IMR-90 (cell line): ENCODE results near the gene ANXA1. TPM values are rescaled to one million over a fixed set of nuclear protein-coding genes. Genes with fewer than 3 reads are reported as not detected.
A peak's percentile ranks its signal among the peaks of the same experiment; 100 is the strongest.
"Not testable (repeated sequence)": the region's sequence is repeated elsewhere in the genome, so short reads cannot be mapped to it uniquely, and the experiment has no call there.

Source experiments
- ATAC-seq: fragments of 200-7000 bp; cut with Tn5 transposase; 2 replicates; pipeline ENCODE4 v1.9.1; 2020; ENCODE audit warnings: low read depth, mild to moderate bottlenecking, moderate library complexity
- BruUV-seq: library from RNA; stranded (reverse); fragments of 400-500 nt; replicated peaks from 2 replicates; lab custom pipeline; 2021; lab: Mats Ljungman, UMichigan
- CTCF ChIA-PET: fragments of 300-600 bp; formaldehyde crosslinking; extraction: SDS; loops from one replicate; lab custom pipeline; 2021; ENCODE audit warnings: antibody characterized with exemption; lab: Yijun Ruan, JAX
- POLR2A ChIA-PET: fragments of 300-600 bp; sonication (Branson Sonifier 250); formaldehyde crosslinking; loops from one replicate; lab custom pipeline; 2022; ENCODE audit warnings: antibody characterized with exemption; ENCODE audit not compliant: unreplicated experiment; lab: Charles Lee
- DNase-seq: peaks from one replicate; pipeline ENCODE4 v3.0.0; 2013
- H2AFZ ChIP-seq: replicated peaks from 2 replicates; pipeline ENCODE3; 2013; ENCODE audit warnings: low read length, mild to moderate bottlenecking; ENCODE audit not compliant: poor library complexity
- H2AK5ac ChIP-seq: 2 replicates; pipeline ENCODE4 v1.6.1; 2013; ENCODE audit warnings: low read depth, low read length, inconsistent platforms
- H2AK9ac ChIP-seq: replicated peaks from 2 replicates; pipeline ENCODE3; 2013; ENCODE audit warnings: mild to moderate bottlenecking, low read depth, low read length, moderate library complexity; ENCODE audit not compliant: poor library complexity
- H2BK120ac ChIP-seq: 2 replicates; pipeline ENCODE4 v1.6.1; 2013; ENCODE audit warnings: low read depth, low read length, inconsistent platforms
- H2BK15ac ChIP-seq: 3 replicates; pipeline ENCODE4 v1.6.1; 2013; ENCODE audit warnings: low read depth, low read length, inconsistent platforms
- H2BK20ac ChIP-seq: 2 replicates; pipeline ENCODE4 v1.6.1; 2013; ENCODE audit warnings: low read depth, mild to moderate bottlenecking, inconsistent platforms, low read length, moderate library complexity
- H2BK5ac ChIP-seq: 2 replicates; pipeline ENCODE4 v1.6.1; 2013; ENCODE audit warnings: mild to moderate bottlenecking, low read depth, low read length, inconsistent platforms; ENCODE audit not compliant: poor library complexity, severe bottlenecking
- H3K14ac ChIP-seq: replicated peaks from 2 replicates; pipeline ENCODE4 v1.6.1; 2013; ENCODE audit warnings: low read depth, low read length, inconsistent platforms
- H3K18ac ChIP-seq: 2 replicates; pipeline ENCODE4 v1.6.1; 2013; ENCODE audit warnings: low read depth, low read length, control low read depth
- H3K23ac ChIP-seq: 2 replicates; pipeline ENCODE4 v1.6.1; 2013; ENCODE audit warnings: low read depth, low read length, inconsistent platforms
- H3K27ac ChIP-seq: 2 replicates; pipeline ENCODE4 v1.5.1; 2013; ENCODE audit warnings: mild to moderate bottlenecking, control low read depth, low read length; ENCODE audit not compliant: insufficient read depth
- H3K27me3 ChIP-seq: 2 replicates; pipeline ENCODE4 v1.6.1; 2013; ENCODE audit warnings: low read length; ENCODE audit not compliant: control insufficient read depth, insufficient read depth
- H3K36me3 ChIP-seq: 2 replicates; pipeline ENCODE4 v1.6.1; 2013; ENCODE audit warnings: low read length, mixed read lengths; ENCODE audit not compliant: control insufficient read depth, insufficient read depth
- H3K4ac ChIP-seq: 2 replicates; pipeline ENCODE4 v1.6.1; 2013; ENCODE audit warnings: low read depth, low read length, inconsistent platforms
- H3K4me1 ChIP-seq: 2 replicates; pipeline ENCODE4 v1.6.1; 2013; ENCODE audit warnings: low read length, mixed read lengths; ENCODE audit not compliant: control insufficient read depth, insufficient read depth
- H3K4me2 ChIP-seq: 2 replicates; pipeline ENCODE4 v1.6.1; 2013; ENCODE audit warnings: low read depth, mild to moderate bottlenecking, control low read depth, low read length, moderate library complexity
- H3K4me3 ChIP-seq: 2 replicates; pipeline ENCODE4 v1.5.1; 2013; ENCODE audit warnings: low read depth, mild to moderate bottlenecking, control low read depth, low read length, moderate library complexity; ENCODE audit not compliant: insufficient read depth
- H3K56ac ChIP-seq: 2 replicates; pipeline ENCODE4 v1.6.1; 2013; ENCODE audit warnings: low read length, inconsistent platforms; ENCODE audit not compliant: insufficient read depth; ENCODE audit errors: extremely low read depth
- H3K79me1 ChIP-seq, 2 experiments: 2 replicates each; pipeline ENCODE4 v1.6.1; 2013; ENCODE audit warnings: low read length in 2 of 2, inconsistent platforms in 1 of 2, low read depth in 1 of 2
- H3K9ac ChIP-seq: 2 replicates; pipeline ENCODE4 v1.6.1; 2013; ENCODE audit warnings: low read depth, low read length, control low read depth
- H3K9me1 ChIP-seq: 2 replicates; pipeline ENCODE4 v1.6.1; 2013; ENCODE audit warnings: low read length, inconsistent platforms; ENCODE audit not compliant: insufficient read depth
- H3K9me3 ChIP-seq: 2 replicates; pipeline ENCODE4 v1.6.1; 2013; ENCODE audit warnings: low read length; ENCODE audit not compliant: control insufficient read depth, insufficient read depth
- H4K20me1 ChIP-seq: 2 replicates; pipeline ENCODE4 v1.6.1; 2013; ENCODE audit warnings: low read length, inconsistent platforms; ENCODE audit not compliant: insufficient read depth
- H4K5ac ChIP-seq: 2 replicates; pipeline ENCODE4 v1.6.1; 2013; ENCODE audit warnings: mild to moderate bottlenecking, low read depth, low read length, control low read depth
- H4K8ac ChIP-seq, 2 experiments: 2 replicates each; pipeline ENCODE4 v1.6.1; 2013; ENCODE audit warnings: low read depth in 2 of 2, low read length in 2 of 2, control low read depth in 1 of 2, inconsistent platforms in 1 of 2
- H4K91ac ChIP-seq: 2 replicates; pipeline ENCODE4 v1.6.1; 2013; ENCODE audit warnings: low read depth, low read length, inconsistent platforms; ENCODE audit not compliant: insufficient read depth
- CEBPB ChIP-seq: IDR thresholded peaks from 2 replicates; pipeline ENCODE4 v1.6.1; 2012; ENCODE audit warnings: low read depth, low read length, improper control_type of control experiment
- POLR2A ChIP-seq: IDR thresholded peaks from 2 replicates; pipeline ENCODE4 v1.6.1; 2012; ENCODE audit warnings: mild to moderate bottlenecking, low read depth, low read length
- SMC3 ChIP-seq: fragments of 150-350 bp; IDR thresholded peaks from 2 replicates; pipeline ENCODE4 v1.6.1; 2016; ENCODE audit warnings: low read depth, mild to moderate bottlenecking, antibody characterized with exemption, low read length, moderate library complexity
- WGBS, 2 experiments: methylation state at CpG; one replicate each; pipeline versions ENCODE4 v1.1.5 to v1.1.7; 2013; ENCODE audit warnings: missing lambda C conversion rate in 2 of 2; ENCODE audit not compliant: insufficient read length in 1 of 2; ENCODE audit errors: extremely low coverage in 2 of 2; 5-methylcytosine and 5-hydroxymethylcytosine counted together
- dilution Hi-C: fragments of 300-500 bp; cut with HindIII; formaldehyde crosslinking; loops from one replicate; pipeline ENCODE4 v1.14.3; 2018; ENCODE audit warnings: low sequenced_read_pairs; ENCODE audit not compliant: unreplicated experiment
- in situ Hi-C: fragments of 300-500 bp; cut with MboI; formaldehyde crosslinking; loops from 3 replicates; pipeline ENCODE4 v1.14.3; 2019; ENCODE audit warnings: low sequenced_read_pairs, inconsistent platforms, mixed read lengths
- intact Hi-C: fragments of 100-400 bp; cut with micrococcal nuclease; formaldehyde crosslinking; loops from 2 replicates; pipeline ENCODE4 v1.10.0; 2022
- polyA plus RNA-seq, 3 experiments: library from polyadenylated mRNA; depleted of rRNA; stranded (reverse); fragments of >200 nt; gene quantifications; 2 replicates each; pipeline ENCODE4 v1.2.3, GENCODE V29; 2012; ENCODE audit warnings: low replicate concordance in 1 of 3
- total RNA-seq: library from RNA; depleted of rRNA; stranded (reverse); fragments of >200 nt; gene quantifications from 2 replicates; pipeline ENCODE4 v1.2.3, GENCODE V29; 2012

ANXA1 gene
- total and polyA plus RNA-seq, 2 of the 4 experiments (the other 2 are of a cell fraction), result 520 to 583 TPM

GRCh38 chr9:73183917-73184861 is 32.5 kb downstream of the ANXA1 start (continued):
- peak; percentile 58 for TF ChIP-seq SMC3
- TF ChIP-seq POLR2A, result no peak
- TF ChIP-seq CEBPB, result no peak

GRCh38 chr9:73191109-73191508 is 39.4 kb downstream of the ANXA1 start:
- H3K36me3 ChIP-seq, H2AFZ ChIP-seq, POLR2A ChIA-PET, H3K4me3 ChIP-seq, H2BK5ac ChIP-seq, H2AK5ac ChIP-seq, H2AK9ac ChIP-seq, H3K27me3 ChIP-seq, H2BK120ac ChIP-seq, ATAC-seq, dilution Hi-C loops, H3K14ac ChIP-seq, H3K9me3 ChIP-seq, H4K8ac ChIP-seq, H3K4me2 ChIP-seq, CTCF ChIA-PET, H3K9ac ChIP-seq, in situ Hi-C loops, H3K23ac ChIP-seq, H3K27ac ChIP-seq, H4K91ac ChIP-seq, H2BK15ac ChIP-seq, H3K79me1 ChIP-seq, H3K4me1 ChIP-seq, H2BK20ac ChIP-seq, H4K5ac ChIP-seq, H3K4ac ChIP-seq, DNase-seq, H3K9me1 ChIP-seq, H3K56ac ChIP-seq, intact Hi-C loops, H3K18ac ChIP-seq, BruUV-seq, H4K20me1 ChIP-seq: not testable (repeated sequence)
- WGBS, 2 experiments, result no CpG with 5 or more reads among the region's 1 CpG
